K562 (cell line): ENCODE results near the gene AGPAT2. TPM values are rescaled to one million over a fixed set of nuclear protein-coding genes. Genes with fewer than 3 reads are reported as not detected.

Experiments used
- ATF7 ChIP-seq: fragments of 450-650 bp; IDR thresholded peaks from 2 replicates; pipeline ENCODE4 v1.7.1; 2014; ENCODE audit warnings: mild to moderate bottlenecking, moderate library complexity
- CCNT2 ChIP-seq: IDR thresholded peaks from 2 replicates; pipeline ENCODE4 v1.6.1; 2011; ENCODE audit warnings: borderline replicate concordance, low read depth, mild to moderate bottlenecking, moderate library complexity, mixed read lengths, low read length; ENCODE audit not compliant: insufficient read length; ENCODE audit errors: extremely low read depth
- FUS ChIP-seq: fragments of 200-400 bp; formaldehyde crosslinking; optimal IDR thresholded peaks from 2 replicates; pipeline ENCODE3; 2017; ENCODE audit warnings: low read depth, low read length
- HDAC2 ChIP-seq: fragments of 450-650 bp; IDR thresholded peaks from 2 replicates; pipeline ENCODE4 v1.6.1; 2016; ENCODE audit warnings: mild to moderate bottlenecking
- KDM5B ChIP-seq: fragments of 200-600 bp; sonication (generic); IDR thresholded peaks from 2 replicates; pipeline ENCODE4 v1.6.1; 2012; ENCODE audit warnings: low read depth, mild to moderate bottlenecking, moderate library complexity, low read length, control low read depth, inconsistent platforms; ENCODE audit not compliant: insufficient replicate concordance
- MAFF ChIP-seq: IDR thresholded peaks from 2 replicates; pipeline ENCODE4 v1.6.1; 2012; ENCODE audit warnings: low read length, improper control_type of control experiment
- MEF2D ChIP-seq: conservative IDR thresholded peaks from 2 replicates; pipeline ENCODE4 v1.6.1; 2016; ENCODE audit warnings: low read depth, missing genetic modification characterization, missing compliant biosample characterization
- PTBP1 ChIP-seq: fragments of 200-400 bp; formaldehyde crosslinking; IDR thresholded peaks from 2 replicates; pipeline ENCODE4 v1.6.1; 2017; ENCODE audit warnings: low read depth, low read length
- RBM15 ChIP-seq: fragments of 200-400 bp; formaldehyde crosslinking; IDR thresholded peaks from 2 replicates; pipeline ENCODE4 v1.6.1; 2018; ENCODE audit warnings: mild to moderate bottlenecking, low read length, moderate library complexity; ENCODE audit not compliant: insufficient read depth
- SREBF2 ChIP-seq: sonication (generic); formaldehyde crosslinking; IDR thresholded peaks from 2 replicates; pipeline ENCODE4 v1.4.0; 2020; ENCODE audit warnings: mild to moderate bottlenecking, missing genetic modification reagents
- STAG1 ChIP-seq: sonication (generic); formaldehyde crosslinking; IDR thresholded peaks from 2 replicates; pipeline ENCODE4 v1.5.0; 2020; ENCODE audit warnings: missing genetic modification reagents, borderline replicate concordance
- ZNF24 ChIP-seq: fragments of 450-650 bp; IDR thresholded peaks from 2 replicates; pipeline ENCODE4 v1.6.1; 2016
- ZNF384 ChIP-seq: IDR thresholded peaks from 2 replicates; pipeline ENCODE4 v1.6.1; 2012; ENCODE audit warnings: low read depth, low read length, improper control_type of control experiment
- ZNF668 ChIP-seq: fragments of 250-450 bp; sonication (Bioruptor Pico); IDR thresholded peaks from 2 replicates; pipeline ENCODE4 v1.8.0; 2022; ENCODE audit warnings: mild to moderate bottlenecking, inconsistent platforms
- ZSCAN32 ChIP-seq: fragments of 450-650 bp; formaldehyde crosslinking; IDR thresholded peaks from 2 replicates; pipeline ENCODE4 v1.4.0; 2020; ENCODE audit warnings: mild to moderate bottlenecking, moderate library complexity
- polyA plus RNA-seq, 8 experiments: library from polyadenylated mRNA; depleted of rRNA in 4 of 8; stranded (reverse) in 5 of 8; unstranded in 3 of 8; fragments of >200 nt; fragmentation: Nextera tagmentation in 2 of 8; fragmentation: Illumina TruSeq in 1 of 8; extraction: Ambion mirVana in 2 of 8; extraction: Trizol in 1 of 8; gene quantifications; 2 replicates each; pipeline versions ENCODE4 v1.2.1 to v1.2.3, GENCODE V29; 2011 to 2014; ENCODE audit warnings: inconsistent platforms in 1 of 8, missing spikeins in 1 of 8
- total RNA-seq, 7 experiments: library from RNA; depleted of rRNA in 6 of 7; stranded (reverse); fragments of >200 nt in 6 of 7; fragmentation: Illumina TruSeq in 2 of 7; extraction: Trizol in 2 of 7; gene quantifications; 2 replicates each; pipeline versions ENCODE4 v1.2.1 to v1.2.3, GENCODE V29; 2011 to 2021; ENCODE audit warnings: low replicate concordance in 1 of 7
- TF ChIP-seq, protein P1 (sequence below): fragments of 450-650 bp; IDR thresholded peaks from 2 replicates; pipeline ENCODE4 v1.6.1; 2016; ENCODE audit warnings: low read depth, mild to moderate bottlenecking, moderate library complexity
- TF ChIP-seq, protein P2 (sequence below): sonication (generic); IDR thresholded peaks from 2 replicates; pipeline ENCODE4 v1.6.1; 2016
- TF ChIP-seq, protein P3 (sequence below): fragments of 200-400 bp; formaldehyde crosslinking; IDR thresholded peaks from 2 replicates; pipeline ENCODE4 v1.6.1; 2017; ENCODE audit warnings: mild to moderate bottlenecking, low read depth, low read length, moderate library complexity
- TF ChIP-seq, protein P4 (sequence below): IDR thresholded peaks from 2 replicates; pipeline ENCODE4 v1.6.1; 2011; ENCODE audit not compliant: insufficient read length; ENCODE audit errors: extremely low read depth

AGPAT2 gene
- total and polyA plus RNA-seq, 9 of the 15 experiments (the other 6 are each of a cell fraction or from before 2014, with no cell fraction given) = 0.13 to 54.5 (median 23.9) TPM

DNA sequence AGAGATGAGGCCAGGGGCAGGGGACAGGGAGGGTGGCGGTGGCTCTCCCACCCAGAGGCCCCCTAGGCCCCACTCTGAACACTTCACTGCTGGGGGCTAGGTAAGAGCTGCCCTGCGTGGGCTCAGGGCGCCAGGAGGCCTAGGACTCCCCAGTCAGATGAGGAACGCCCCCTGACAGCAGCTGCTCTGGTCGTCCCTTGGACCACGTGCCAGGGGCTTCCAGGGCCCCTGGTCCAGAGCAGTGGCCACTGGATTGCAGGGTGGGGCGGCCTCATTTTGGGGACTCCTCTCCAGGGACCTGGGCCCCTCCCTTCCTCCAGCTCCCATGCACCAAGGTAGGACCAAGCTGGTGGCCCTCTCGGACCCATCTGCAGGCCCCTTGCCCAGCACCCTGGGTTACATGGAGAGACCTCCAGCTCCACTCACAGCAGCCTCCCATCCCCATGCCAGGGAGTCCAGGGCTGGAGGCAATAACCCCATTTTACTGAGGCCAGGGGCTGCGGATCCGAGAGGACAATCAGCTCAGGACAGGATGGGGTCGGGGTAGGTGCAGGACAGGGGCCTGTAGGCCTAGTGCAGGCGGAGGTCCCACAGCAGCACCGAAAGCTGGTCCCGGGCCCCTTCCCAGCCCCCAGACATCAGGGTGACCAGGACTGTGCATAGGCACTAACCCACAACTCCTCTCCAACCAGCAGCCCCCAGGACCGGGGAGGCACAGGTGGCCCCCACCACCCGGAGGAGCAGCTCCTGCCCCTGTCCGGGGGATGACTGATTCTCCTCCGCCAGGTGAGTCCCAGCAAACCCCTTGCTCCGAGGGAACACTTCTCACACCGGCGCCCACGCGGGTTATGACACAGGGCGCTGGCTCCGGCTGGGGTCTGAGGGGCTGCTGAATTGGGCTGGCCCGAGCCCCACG lies 23.0 kb downstream of the AGPAT2 start (continued):
- no peak for TF ChIP-seq ZNF24
- TF ChIP-seq RBM15 = no peak
- TF ChIP-seq, protein P1, sequence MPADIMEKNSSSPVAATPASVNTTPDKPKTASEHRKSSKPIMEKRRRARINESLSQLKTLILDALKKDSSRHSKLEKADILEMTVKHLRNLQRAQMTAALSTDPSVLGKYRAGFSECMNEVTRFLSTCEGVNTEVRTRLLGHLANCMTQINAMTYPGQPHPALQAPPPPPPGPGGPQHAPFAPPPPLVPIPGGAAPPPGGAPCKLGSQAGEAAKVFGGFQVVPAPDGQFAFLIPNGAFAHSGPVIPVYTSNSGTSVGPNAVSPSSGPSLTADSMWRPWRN = no peak
- TF ChIP-seq ZNF668 (CRISPR knock-in tag) = no peak
- TF ChIP-seq CCNT2 = no peak
- TF ChIP-seq STAG1 = 0 out of 2 replicates have a peak, but pooled peaks have one; percentile 19
- no peak for TF ChIP-seq HDAC2
- TF ChIP-seq KDM5B = no peak
- TF ChIP-seq ZNF384 = no peak
- TF ChIP-seq, protein P2, sequence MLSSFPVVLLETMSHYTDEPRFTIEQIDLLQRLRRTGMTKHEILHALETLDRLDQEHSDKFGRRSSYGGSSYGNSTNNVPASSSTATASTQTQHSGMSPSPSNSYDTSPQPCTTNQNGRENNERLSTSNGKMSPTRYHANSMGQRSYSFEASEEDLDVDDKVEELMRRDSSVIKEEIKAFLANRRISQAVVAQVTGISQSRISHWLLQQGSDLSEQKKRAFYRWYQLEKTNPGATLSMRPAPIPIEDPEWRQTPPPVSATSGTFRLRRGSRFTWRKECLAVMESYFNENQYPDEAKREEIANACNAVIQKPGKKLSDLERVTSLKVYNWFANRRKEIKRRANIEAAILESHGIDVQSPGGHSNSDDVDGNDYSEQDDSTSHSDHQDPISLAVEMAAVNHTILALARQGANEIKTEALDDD = no peak
- no peak for TF ChIP-seq FUS
- no peak for TF ChIP-seq MEF2D (tag)
- TF ChIP-seq ATF7 = no peak
- TF ChIP-seq MAFF = no peak
- no peak; the same call in 1 of the 2 replicates for TF ChIP-seq PTBP1
- TF ChIP-seq, protein P3, sequence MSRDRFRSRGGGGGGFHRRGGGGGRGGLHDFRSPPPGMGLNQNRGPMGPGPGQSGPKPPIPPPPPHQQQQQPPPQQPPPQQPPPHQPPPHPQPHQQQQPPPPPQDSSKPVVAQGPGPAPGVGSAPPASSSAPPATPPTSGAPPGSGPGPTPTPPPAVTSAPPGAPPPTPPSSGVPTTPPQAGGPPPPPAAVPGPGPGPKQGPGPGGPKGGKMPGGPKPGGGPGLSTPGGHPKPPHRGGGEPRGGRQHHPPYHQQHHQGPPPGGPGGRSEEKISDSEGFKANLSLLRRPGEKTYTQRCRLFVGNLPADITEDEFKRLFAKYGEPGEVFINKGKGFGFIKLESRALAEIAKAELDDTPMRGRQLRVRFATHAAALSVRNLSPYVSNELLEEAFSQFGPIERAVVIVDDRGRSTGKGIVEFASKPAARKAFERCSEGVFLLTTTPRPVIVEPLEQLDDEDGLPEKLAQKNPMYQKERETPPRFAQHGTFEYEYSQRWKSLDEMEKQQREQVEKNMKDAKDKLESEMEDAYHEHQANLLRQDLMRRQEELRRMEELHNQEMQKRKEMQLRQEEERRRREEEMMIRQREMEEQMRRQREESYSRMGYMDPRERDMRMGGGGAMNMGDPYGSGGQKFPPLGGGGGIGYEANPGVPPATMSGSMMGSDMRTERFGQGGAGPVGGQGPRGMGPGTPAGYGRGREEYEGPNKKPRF = no peak
- no peak for TF ChIP-seq SREBF2
- TF ChIP-seq, protein P4, sequence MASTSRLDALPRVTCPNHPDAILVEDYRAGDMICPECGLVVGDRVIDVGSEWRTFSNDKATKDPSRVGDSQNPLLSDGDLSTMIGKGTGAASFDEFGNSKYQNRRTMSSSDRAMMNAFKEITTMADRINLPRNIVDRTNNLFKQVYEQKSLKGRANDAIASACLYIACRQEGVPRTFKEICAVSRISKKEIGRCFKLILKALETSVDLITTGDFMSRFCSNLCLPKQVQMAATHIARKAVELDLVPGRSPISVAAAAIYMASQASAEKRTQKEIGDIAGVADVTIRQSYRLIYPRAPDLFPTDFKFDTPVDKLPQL = no peak
- no peak for TF ChIP-seq ZSCAN32 (CRISPR knock-in tag)
